ENCODE measurements around the gene CADM1. TPM values are rescaled to one million over a fixed set of nuclear protein-coding genes. Genes with fewer than 3 reads are reported as not detected.

CADM1 gene
- total and polyA plus RNA-seq, 10 of the 15 experiments (the other 5 are each of a cell fraction or from before 2014, with no cell fraction given) = 0.03 to 0.48 (median 0.15) TPM; not detected in 3

- POLR2A ChIA-PET = no interaction called here
- H3K27me3 ChIP-seq (replicated peaks in 1 of 2; ENCODE audit: control insufficient read depth in 2 of 2, insufficient read depth in 2 of 2, low read length in 1 of 2) = no peaks in the 10 kb centered on the region; a peak in 1 of 4 replicates
- BruUV-seq (replicated peaks) = no TSS peak
Measured at GRCh38 chr11:115344846-115345245, 159.4 kb downstream of the CADM1 start.

DNA sequence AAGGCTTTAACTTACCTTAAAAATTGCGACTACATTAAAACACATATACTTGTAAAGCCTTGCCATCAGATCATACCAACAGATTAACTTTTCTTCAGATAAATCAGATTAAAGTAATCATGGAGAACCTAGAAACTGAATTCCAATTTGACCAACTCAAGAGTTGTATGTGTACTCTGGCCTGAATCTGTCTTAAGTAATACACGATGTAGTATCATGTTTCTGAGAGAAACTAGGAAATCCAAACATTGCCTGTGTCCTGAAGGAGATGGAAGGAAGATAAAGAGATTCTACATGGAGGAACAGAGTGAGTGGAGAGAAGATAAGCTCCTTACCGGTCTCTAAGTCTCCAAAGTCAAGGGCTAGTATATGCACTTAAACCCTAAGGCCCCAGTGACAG, 162.1 kb downstream of the CADM1 start:
- TF ChIP-seq LARP7 (IDR thresholded peaks at IDR 0.05) (no peak), MYB (IDR thresholded peaks at IDR 0.05; ENCODE audit: borderline replicate concordance, low read depth, low read length) (no peak), TCF7 (IDR thresholded peaks at IDR 0.05; ENCODE audit: borderline replicate concordance) (no peak), RCOR1 (conservative IDR thresholded peaks at IDR 0.05; ENCODE audit: low read depth, low read length) (no peak), MTA3 (IDR thresholded peaks at IDR 0.05; ENCODE audit: borderline replicate concordance, low read length) (no peak), MXI1 (IDR thresholded peaks at IDR 0.05; ENCODE audit: low read depth, low read length) (no peak), ZBED1 (IDR thresholded peaks at IDR 0.05; ENCODE audit: borderline replicate concordance) (no peak), KAT2A (conservative IDR thresholded peaks at IDR 0.05; ENCODE audit: control insufficient read depth, low read depth, low read length) (no peak), ZNF384 (IDR thresholded peaks at IDR 0.05; ENCODE audit: borderline replicate concordance, low read depth, low read length) (no peak), MEF2B (IDR thresholded peaks at IDR 0.05; ENCODE audit: partially characterized antibody, poor library complexity, severe bottlenecking) (no peak), ATF2 (IDR thresholded peaks at IDR 0.05; ENCODE audit: low read length) (no peak)
- TF ChIP-seq, protein P1, sequence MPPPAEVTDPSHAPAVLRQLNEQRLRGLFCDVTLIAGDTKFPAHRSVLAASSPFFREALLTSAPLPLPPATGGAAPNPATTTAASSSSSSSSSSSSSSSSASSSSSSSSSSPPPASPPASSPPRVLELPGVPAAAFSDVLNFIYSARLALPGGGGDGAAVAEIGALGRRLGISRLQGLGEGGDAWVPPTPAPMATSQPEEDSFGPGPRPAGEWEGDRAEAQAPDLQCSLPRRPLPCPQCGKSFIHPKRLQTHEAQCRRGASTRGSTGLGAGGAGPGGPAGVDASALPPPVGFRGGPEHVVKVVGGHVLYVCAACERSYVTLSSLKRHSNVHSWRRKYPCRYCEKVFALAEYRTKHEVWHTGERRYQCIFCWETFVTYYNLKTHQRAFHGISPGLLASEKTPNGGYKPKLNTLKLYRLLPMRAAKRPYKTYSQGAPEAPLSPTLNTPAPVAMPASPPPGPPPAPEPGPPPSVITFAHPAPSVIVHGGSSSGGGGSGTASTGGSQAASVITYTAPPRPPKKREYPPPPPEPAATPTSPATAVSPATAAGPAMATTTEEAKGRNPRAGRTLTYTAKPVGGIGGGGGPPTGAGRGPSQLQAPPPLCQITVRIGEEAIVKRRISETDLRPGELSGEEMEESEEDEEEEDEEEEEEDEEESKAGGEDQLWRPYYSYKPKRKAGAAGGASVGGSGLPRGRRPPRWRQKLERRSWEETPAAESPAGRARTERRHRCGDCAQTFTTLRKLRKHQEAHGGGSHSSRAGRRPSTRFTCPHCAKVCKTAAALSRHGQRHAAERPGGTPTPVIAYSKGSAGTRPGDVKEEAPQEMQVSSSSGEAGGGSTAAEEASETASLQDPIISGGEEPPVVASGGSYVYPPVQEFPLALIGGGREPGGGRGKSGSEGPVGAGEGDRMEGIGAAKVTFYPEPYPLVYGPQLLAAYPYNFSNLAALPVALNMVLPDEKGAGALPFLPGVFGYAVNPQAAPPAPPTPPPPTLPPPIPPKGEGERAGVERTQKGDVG (CRISPR knock-in tag; IDR thresholded peaks at IDR 0.05) = no peak
- 58% methylated on average over 3 of the region's 3 CpGs for WGBS (ENCODE audit: insufficient coverage, insufficient replicate concordance, low lambda C conversion rate, missing lambda C conversion rate)
- intact Hi-C loops (cut with micrococcal nuclease; ENCODE audit: unreplicated experiment) = no loop called here
- Histone ChIP-seq H3K27ac (ENCODE audit: control insufficient read depth, insufficient read depth) (no peak overlapping the region), H3K9ac (ENCODE audit: control insufficient read depth, insufficient read depth, low read length) (no peak overlapping the region), H3K9me3 (replicated peaks; ENCODE audit: control insufficient read depth, insufficient read depth, low read length) (no peaks in the 10 kb centered on the region), H3K4me3 (no peak overlapping the region), H4K20me1 (ENCODE audit: control insufficient read depth, insufficient read depth) (no peaks in the 10 kb centered on the region), H2AFZ (ENCODE audit: control insufficient read depth, low read depth, low read length) (no peak overlapping the region), H3K27me3 (replicated peaks in 1 of 2; ENCODE audit: control insufficient read depth in 2 of 2, insufficient read depth in 2 of 2, low read length in 1 of 2) (no peaks in the 10 kb centered on the region; a peak in 1 of 4 replicates), H3K4me2 (ENCODE audit: control insufficient read depth, insufficient read depth) (no peak overlapping the region), H3K36me3 (ENCODE audit: control insufficient read depth in 2 of 2, insufficient read depth in 2 of 2, low read length in 1 of 2) (no peaks in the 10 kb centered on the region), H3K79me2 (ENCODE audit: control insufficient read depth, insufficient read depth, low read length) (no peaks in the 10 kb centered on the region), H3K4me1 (ENCODE audit: control insufficient read depth, insufficient read depth, low read length) (no peaks in the 10 kb centered on the region)
- SMC1A ChIA-PET (ENCODE audit: uncharacterized antibody, unreplicated experiment) = no interaction called here
- no peak for FAIRE-seq
- RAD21 ChIA-PET (ENCODE audit: unreplicated experiment) = no interaction called here
- CTCF ChIA-PET = no interaction called here
- BruUV-seq (replicated peaks) = no TSS peak
- no peak for DNase-seq (ENCODE audit: low read depth, low spot score)
- POLR2A ChIA-PET = no interaction called here
- in situ Hi-C loops (cut with MboI) = no loop called here
- no peak for ATAC-seq

More at GRCh38 chr11:115344846-115345245, 159.4 kb downstream of the CADM1 start:
- Histone ChIP-seq H3K27ac (ENCODE audit: control insufficient read depth, insufficient read depth) (no peak overlapping the region), H3K36me3 (ENCODE audit: control insufficient read depth in 2 of 2, insufficient read depth in 2 of 2, low read length in 1 of 2) (no peaks in the 10 kb centered on the region), H3K79me2 (ENCODE audit: control insufficient read depth, insufficient read depth, low read length) (no peaks in the 10 kb centered on the region), H3K9me3 (replicated peaks; ENCODE audit: control insufficient read depth, insufficient read depth, low read length) (no peaks in the 10 kb centered on the region), H3K4me2 (ENCODE audit: control insufficient read depth, insufficient read depth) (no peak overlapping the region), H2AFZ (ENCODE audit: control insufficient read depth, low read depth, low read length) (no peak overlapping the region), H3K4me3 (no peak overlapping the region), H3K4me1 (ENCODE audit: control insufficient read depth, insufficient read depth, low read length) (no peaks in the 10 kb centered on the region), H4K20me1 (ENCODE audit: control insufficient read depth, insufficient read depth) (no peaks in the 10 kb centered on the region), H3K9ac (ENCODE audit: control insufficient read depth, insufficient read depth, low read length) (no peak overlapping the region)
- no peak for DNase-seq (ENCODE audit: low read depth, low spot score)
- WGBS (ENCODE audit: insufficient coverage, insufficient replicate concordance, low lambda C conversion rate, missing lambda C conversion rate) = 18% methylated on average over 4 of the region's 4 CpGs
- no peak for ATAC-seq
- FAIRE-seq = no peak
- ChIA-PET RAD21 (ENCODE audit: unreplicated experiment) (no interaction called here), SMC1A (ENCODE audit: uncharacterized antibody, unreplicated experiment) (no interaction called here), CTCF (interaction anchor here (0.9 kb wide), 1 partner anchor 38 kb away, joined by 3 read pairs; no protein-coding TSS in a partner anchor)
- TF ChIP-seq ZNF207 (IDR thresholded peaks at IDR 0.05; ENCODE audit: borderline replicate concordance) (no peak), HDAC2 (IDR thresholded peaks at IDR 0.05) (no peak)
- in situ Hi-C loops (cut with MboI) (no loop called here), intact Hi-C loops (cut with micrococcal nuclease; ENCODE audit: unreplicated experiment) (no loop called here)
